ENCODE measurements around the gene APOL1.

- TF ChIP-seq FOXA1 (IDR thresholded peaks at IDR 0.05) (no peak), CTCF (IDR thresholded peaks at IDR 0.05; ENCODE audit: low read depth, low read length, missing input control) (no peak), JUND (IDR thresholded peaks at IDR 0.05) (no peak), ATF3 (IDR thresholded peaks at IDR 0.05) (no peak)
Measured at GRCh38 chr22:36258701-36259614, 6.0 kb downstream of the APOL1 start.
